ENCODE data around the gene EMILIN2.

Gene EMILIN2

GRCh38 chr18:2932247-2933181 is 85.7 kb downstream of the EMILIN2 start (continued):
- TF ChIP-seq ZBTB10 (tag by site-specific recombination; IDR thresholded peaks at IDR 0.05) (no peak), FEZF1 (tag by site-specific recombination; IDR thresholded peaks at IDR 0.05) (no peak), ZNF280D (tag by site-specific recombination; IDR thresholded peaks at IDR 0.05) (no peak), ZNF776 (tag by site-specific recombination; IDR thresholded peaks at IDR 0.05; ENCODE audit: borderline replicate concordance) (no peak), ZNF18 (tag by site-specific recombination; IDR thresholded peaks at IDR 0.05) (no peak), ZBTB20 (tag by site-specific recombination; IDR thresholded peaks at IDR 0.05) (no peak), ZNF223 (tag by site-specific recombination; IDR thresholded peaks at IDR 0.05) (no peak), GLIS1 (tag by site-specific recombination; IDR thresholded peaks at IDR 0.05) (no peak), ZFP69B (tag by site-specific recombination; IDR thresholded peaks at IDR 0.05) (no peak)

DNA sequence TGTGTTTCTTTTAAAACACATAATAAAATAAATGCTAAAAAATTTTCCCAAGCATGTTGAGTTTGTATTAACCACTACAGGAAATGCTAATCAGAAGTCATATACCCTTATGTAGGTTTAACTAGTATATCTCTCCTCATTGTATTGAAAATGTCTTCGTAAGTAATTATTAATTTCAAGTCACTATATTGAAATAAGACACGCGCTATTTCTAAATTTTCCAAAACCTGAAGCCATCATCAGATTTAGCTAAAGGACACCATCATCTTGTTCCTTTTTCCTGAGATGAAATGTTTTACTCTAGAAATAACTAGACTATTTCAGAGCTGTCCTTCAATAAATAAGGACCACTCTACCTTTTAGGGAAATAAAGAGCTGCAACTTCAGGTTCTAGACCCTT is 87.2 kb downstream of the EMILIN2 start:
- no peak overlapping the region for H3K4me3 ChIP-seq (ENCODE audit: low read depth, low read length)
- no peak overlapping the region for H3K27ac ChIP-seq (ENCODE audit: extremely low read depth, low read depth, low read length)
- ChIA-PET POLR2A (interaction anchor here (0.6 kb wide), 1 partner anchor 311 kb away, joined by 5 read pairs; no protein-coding TSS in a partner anchor), CTCF (interaction anchor here (1.1 to 7.1 kb wide), 10 partner anchors 52 to 732 kb away, joined by 3 to 84 read pairs (median 12); partner anchors contain the start of gene MYL12A)
- TF ChIP-seq ZNF211 (tag by site-specific recombination; IDR thresholded peaks at IDR 0.05; ENCODE audit: low read depth) (no peak), ZNF324 (tag by site-specific recombination; IDR thresholded peaks at IDR 0.05) (no peak), ZNF792 (tag by site-specific recombination; IDR thresholded peaks at IDR 0.05) (no peak), PRDM1 (tag by site-specific recombination; IDR thresholded peaks at IDR 0.05) (no peak), ZSCAN30 (tag by site-specific recombination; IDR thresholded peaks at IDR 0.05) (no peak), MYNN (tag by site-specific recombination; IDR thresholded peaks at IDR 0.05; ENCODE audit: borderline replicate concordance) (no peak), PRDM2 (tag by site-specific recombination; IDR thresholded peaks at IDR 0.05; ENCODE audit: borderline replicate concordance) (no peak), ZNF140 (tag by site-specific recombination; IDR thresholded peaks at IDR 0.05) (no peak), ZNF112 (tag by site-specific recombination; IDR thresholded peaks at IDR 0.05) (no peak)
- H3K4me1 ChIP-seq (ENCODE audit: control insufficient read depth, insufficient read depth, low read length), result no peaks in the 10 kb centered on the region
- no peaks in the 10 kb centered on the region for H3K9me3 ChIP-seq (ENCODE audit: control insufficient read depth, insufficient read depth, low read depth, low read length)
- H3K36me3 ChIP-seq (ENCODE audit: control insufficient read depth in 2 of 2, insufficient read depth in 1 of 2, low read length in 2 of 2), result peaks cover 12 to 33% of the 10 kb centered on the region in 2 experiments

Measured in HEK293 (cell line).